Activated naive CD4-positive, alpha-beta T cell treated with anti-CD3 and anti-CD28 coated beads for 36 hours (primary cell): ENCODE results near the gene ZMYND10. TPM values are rescaled to one million over a fixed set of nuclear protein-coding genes. Genes with fewer than 3 reads are reported as not detected.

Experiments
- CTCF ChIA-PET: fragments of 350-600 bp; sonication (Branson Sonifier 250); formaldehyde crosslinking; loops from one replicate; lab custom pipeline; 2021; ENCODE audit warnings: antibody characterized with exemption; lab: Charles Lee
- DNase-seq: peaks from one replicate; pipeline ENCODE4 v3.0.0-alpha.2; 2020
- H3K27ac Mint-ChIP-seq: one replicate; pipeline ENCODE4 v1.8.0; 2021; ENCODE audit warnings: mild to moderate bottlenecking, mixed read lengths
- H3K27me3 Mint-ChIP-seq: one replicate; pipeline ENCODE4 v1.8.0; 2021; ENCODE audit warnings: low read depth, mixed read lengths
- H3K36me3 Mint-ChIP-seq: one replicate; pipeline ENCODE4 v1.8.0; 2021; ENCODE audit warnings: low read depth, mixed read lengths
- H3K4me1 Mint-ChIP-seq: one replicate; pipeline ENCODE4 v1.8.0; 2021; ENCODE audit warnings: low read depth, mixed read lengths
- H3K4me3 Mint-ChIP-seq: one replicate; pipeline ENCODE4 v1.8.0; 2021; ENCODE audit warnings: mild to moderate bottlenecking, moderate library complexity, mixed read lengths
- H3K9me3 Mint-ChIP-seq: one replicate; pipeline ENCODE4 v1.8.0; 2021; ENCODE audit warnings: mixed read lengths
- intact Hi-C: fragments of 100-400 bp; cut with micrococcal nuclease; formaldehyde crosslinking; loops from one replicate; pipeline ENCODE4 v1.15.1; 2023
- total RNA-seq, 2 experiments: library from RNA; stranded (reverse); gene quantifications; one replicate each; pipeline ENCODE4 v1.2.3, GENCODE V29; 2021

ZMYND10 gene
- total RNA-seq, 2 experiments from 2014 or later, result 0.54 to 0.57 TPM

DNA sequence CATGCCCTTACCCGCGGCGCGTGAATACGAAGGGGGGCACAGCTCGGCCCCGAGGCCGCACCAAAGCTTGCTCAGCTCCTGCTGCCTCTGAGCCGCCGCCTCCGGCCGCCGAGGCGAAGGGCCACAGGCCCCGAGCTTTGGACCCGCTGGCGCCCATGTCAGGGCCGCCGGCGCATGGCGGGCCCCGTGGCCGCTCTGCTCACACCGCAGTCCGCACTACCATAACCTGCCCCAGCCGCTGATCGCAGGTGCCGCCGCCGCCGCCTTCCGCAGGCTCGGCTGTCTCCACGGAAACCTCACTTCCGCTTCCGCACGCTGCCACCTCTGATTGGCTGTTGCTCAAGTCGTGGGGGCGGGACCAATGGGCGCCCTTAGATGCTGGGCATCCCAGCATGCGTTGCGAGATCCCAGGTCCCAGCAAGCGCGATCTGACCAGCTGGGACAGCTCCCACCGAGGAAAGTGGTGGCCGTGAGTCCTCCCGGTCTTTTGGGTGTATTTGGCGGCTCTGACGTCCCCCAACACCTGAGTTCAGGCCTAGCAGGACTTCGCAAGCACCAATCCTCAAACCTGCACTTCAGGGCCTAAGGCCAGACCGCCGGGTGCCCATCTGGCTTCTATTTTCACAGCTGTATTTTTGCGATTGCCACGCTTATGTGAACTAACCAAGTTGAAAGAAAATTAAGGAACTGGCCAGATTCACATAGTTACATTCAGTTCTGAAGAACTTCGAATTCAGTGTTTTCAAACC lies 17.4 kb downstream of the ZMYND10 start, which contains the start of gene TUSC2:
Gene TUSC2, minus strand, starts transcription at position 281 of the 749 bp plus-strand sequence. Its CDS starts 124 bp downstream, at position 157.
- intact Hi-C loops, result loop anchor here (1.0 to 2.0 kb wide), 4 partner anchors 9 to 542 kb away; partner anchors contain the start of genes IFRD2 and IP6K1

DNA sequence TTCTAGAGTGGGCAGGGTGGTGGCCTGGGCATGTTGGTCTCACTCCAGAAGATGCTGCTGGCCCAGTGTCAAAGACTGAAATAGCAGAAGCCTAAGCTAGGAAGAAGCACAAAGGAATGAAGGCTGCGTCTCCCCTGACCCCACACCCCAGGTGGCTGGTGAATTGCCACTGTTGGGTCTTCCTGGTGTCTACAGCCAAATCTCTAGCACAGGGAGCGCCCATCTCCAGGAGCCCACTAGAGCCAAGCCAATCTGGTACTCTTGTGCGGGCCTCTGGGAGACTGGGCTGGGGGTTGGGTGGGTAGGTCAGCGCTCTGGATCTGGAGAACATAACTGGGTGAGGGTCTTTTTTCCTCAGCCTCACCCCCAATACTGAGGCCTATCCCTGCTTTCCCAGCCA lies 18.4 kb downstream of the ZMYND10 start:
- peaks cover 17% of the 10 kb centered on the region for H3K4me1 Mint-ChIP-seq
- DNase-seq, result no peak
- no peaks in the 10 kb centered on the region for H3K27me3 Mint-ChIP-seq
- H3K27ac Mint-ChIP-seq, result no peak overlapping the region
- no peaks in the 10 kb centered on the region for H3K9me3 Mint-ChIP-seq
- peaks cover 13% of the 10 kb centered on the region for H3K36me3 Mint-ChIP-seq
- intact Hi-C loops, result no loop called here
- CTCF ChIA-PET, result no interaction called here
- peak overlapping the region; percentile 88 for H3K4me3 Mint-ChIP-seq

More for the DNA sequence above, 17.4 kb downstream of the ZMYND10 start, which contains the start of gene TUSC2:
- peak within 1 kb of the TSS; percentile 80 for H3K27ac Mint-ChIP-seq
- CTCF ChIA-PET, result interaction anchor here (0.9 to 1.5 kb wide), 4 partner anchors 9 to 82 kb away, joined by 3 to 5 read pairs (median 4); no protein-coding TSS in a partner anchor
- no peaks in the 10 kb centered on the region for H3K9me3 Mint-ChIP-seq
- DNase-seq, result peak; percentile 98
- peaks cover 16% of the 10 kb centered on the region for H3K4me1 Mint-ChIP-seq
- peaks cover 14% of the 10 kb centered on the region for H3K36me3 Mint-ChIP-seq
- no peaks in the 10 kb centered on the region for H3K27me3 Mint-ChIP-seq
- peak within 1 kb of the TSS; percentile 88 for H3K4me3 Mint-ChIP-seq

DNA sequence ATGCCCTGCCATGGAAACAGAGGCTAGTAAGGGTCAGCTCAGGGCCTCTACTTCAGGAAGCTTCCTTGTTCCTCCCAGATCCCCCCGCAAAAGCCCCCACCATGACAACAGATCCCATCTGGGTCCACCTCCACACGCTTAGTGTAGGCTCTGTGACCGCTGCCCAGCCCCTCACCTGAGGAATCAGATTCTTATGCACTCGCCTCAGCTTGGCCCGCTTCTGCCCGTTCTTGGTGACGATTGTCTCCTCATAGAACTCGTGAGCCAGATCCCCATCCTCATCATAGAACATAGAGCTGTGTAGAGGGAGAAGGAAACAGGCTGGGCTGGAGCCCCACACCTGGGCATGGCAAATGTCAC lies 19.4 kb downstream of the ZMYND10 start:
- H3K36me3 Mint-ChIP-seq, result peaks cover 9% of the 10 kb centered on the region
- intact Hi-C loops, result no loop called here
- peak overlapping the region; percentile 34 for H3K4me3 Mint-ChIP-seq
- no peak overlapping the region for H3K27ac Mint-ChIP-seq
- H3K27me3 Mint-ChIP-seq, result no peaks in the 10 kb centered on the region
- DNase-seq, result no peak
- H3K9me3 Mint-ChIP-seq, result no peaks in the 10 kb centered on the region
- CTCF ChIA-PET, result interaction anchor here (0.8 to 5.7 kb wide), 2 partner anchors 11 to 29 kb away, joined by 3 to 31 read pairs; no protein-coding TSS in a partner anchor
- H3K4me1 Mint-ChIP-seq, result peaks cover 17% of the 10 kb centered on the region

DNA sequence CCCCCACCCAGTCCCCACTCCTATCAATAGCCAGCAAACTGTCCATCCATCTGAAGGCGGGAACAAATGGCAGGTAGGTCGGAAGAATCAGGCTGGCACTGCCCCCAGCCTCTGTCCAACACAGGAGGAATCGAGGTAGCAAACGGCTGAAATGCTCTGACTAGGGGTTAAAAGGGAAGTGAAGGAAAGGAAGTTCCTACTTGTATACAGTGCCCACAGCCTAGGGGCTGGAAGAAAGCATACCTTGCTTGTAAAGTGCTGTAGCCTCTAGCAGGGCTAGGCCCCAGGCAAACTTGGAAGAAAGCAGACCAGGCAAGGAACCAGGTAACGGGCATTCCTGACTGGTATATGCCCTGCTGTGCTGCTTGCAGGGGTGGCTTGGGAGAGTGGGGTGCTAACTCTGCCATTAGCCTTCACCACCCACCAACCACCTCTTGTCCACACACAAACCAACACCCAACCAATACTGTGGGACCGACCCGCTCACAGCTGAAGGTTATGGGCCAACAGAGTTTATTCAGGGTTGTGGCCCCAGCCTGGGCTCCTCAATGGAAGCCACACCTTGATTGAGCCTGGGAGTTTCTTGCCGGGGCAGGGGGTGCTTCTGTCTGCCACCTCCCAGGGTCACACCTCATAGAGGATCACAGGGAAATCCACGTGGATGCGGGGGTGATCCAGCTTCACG lies 19.9 kb downstream of the ZMYND10 start:
- DNase-seq, result no peak
- Mint-ChIP-seq H3K27ac (no peak overlapping the region), H3K27me3 (no peaks in the 10 kb centered on the region), H3K36me3 (peaks cover 4% of the 10 kb centered on the region), H3K4me3 (no peak overlapping the region), H3K4me1 (peaks cover 18% of the 10 kb centered on the region), H3K9me3 (no peaks in the 10 kb centered on the region)
- CTCF ChIA-PET, result interaction anchor here (0.8 to 5.7 kb wide), 4 partner anchors 8 to 33 kb away, joined by 3 to 31 read pairs (median 14); partner anchors contain the start of gene IFRD2
- intact Hi-C loops, result no loop called here

DNA sequence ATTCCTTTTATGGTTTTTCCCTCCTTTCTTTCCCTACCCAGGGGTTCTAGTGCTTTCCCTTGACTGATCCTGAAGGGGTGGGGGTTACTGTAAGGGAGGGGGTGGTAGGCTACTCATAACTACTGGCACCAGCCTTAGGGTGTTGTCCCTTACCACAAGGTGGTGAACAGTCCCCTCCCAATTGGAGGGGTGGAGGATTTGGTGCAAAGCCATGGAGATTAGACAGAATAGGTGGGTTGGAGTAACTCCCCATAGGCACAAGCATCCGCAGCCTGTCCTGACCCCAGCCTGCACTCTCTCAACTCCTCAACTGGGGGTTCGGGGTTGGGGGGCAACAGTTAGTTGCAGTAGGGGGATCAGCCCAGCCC lies 20.4 kb downstream of the ZMYND10 start:
- no peak for DNase-seq
- CTCF ChIA-PET, result interaction anchor here (1.1 to 5.7 kb wide), 9 partner anchors 9 to 130 kb away, joined by 3 to 31 read pairs (median 12); partner anchors contain the start of genes HYAL3, IFRD2 and NAA80
- intact Hi-C loops, result no loop called here
- Mint-ChIP-seq H3K4me3 (no peak overlapping the region), H3K27ac (no peak overlapping the region), H3K36me3 (peaks cover 4% of the 10 kb centered on the region), H3K4me1 (peaks cover 23% of the 10 kb centered on the region), H3K9me3 (no peaks in the 10 kb centered on the region), H3K27me3 (no peaks in the 10 kb centered on the region)

DNA sequence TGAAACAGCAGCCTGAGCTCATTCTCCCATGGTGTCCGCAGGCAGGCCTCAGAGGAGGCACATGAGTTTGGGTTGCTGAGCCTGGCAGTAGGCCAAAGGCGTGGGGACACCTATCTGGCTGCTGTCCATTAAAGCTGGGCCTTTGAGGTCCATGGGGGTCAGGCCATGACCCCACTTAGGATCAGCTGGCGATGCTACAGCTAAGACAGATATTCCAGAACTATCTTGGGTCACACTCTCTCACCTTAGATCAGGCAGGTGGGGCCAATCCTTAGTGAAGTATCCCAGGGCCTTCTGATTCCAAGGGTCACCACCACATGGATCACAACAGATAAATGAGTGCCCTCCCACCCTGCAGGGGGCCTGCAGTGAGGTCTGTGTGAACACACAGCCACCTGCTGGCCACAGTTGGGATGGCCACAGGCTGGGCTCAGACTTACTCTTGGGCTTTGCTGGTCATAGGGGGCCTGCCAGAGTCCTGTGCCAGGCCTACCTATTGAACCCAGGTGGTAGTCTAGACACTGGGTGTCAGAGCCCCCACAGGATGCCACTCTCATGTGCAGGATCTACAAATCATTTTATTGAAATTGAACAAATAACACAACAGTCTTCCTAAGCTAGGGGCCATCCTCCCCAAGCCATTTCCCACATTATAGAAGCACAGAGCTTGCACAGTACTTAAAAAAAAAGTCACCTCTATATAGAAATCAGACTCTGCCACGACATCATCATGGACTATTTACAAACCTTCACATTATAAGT lies 21.0 kb downstream of the ZMYND10 start:
- peak; percentile 59 for DNase-seq
- no peak overlapping the region for H3K4me3 Mint-ChIP-seq
- no peaks in the 10 kb centered on the region for H3K9me3 Mint-ChIP-seq
- peaks cover 27% of the 10 kb centered on the region for H3K4me1 Mint-ChIP-seq
- no peaks in the 10 kb centered on the region for H3K27me3 Mint-ChIP-seq
- CTCF ChIA-PET, result interaction anchor here (0.7 to 5.7 kb wide), 12 partner anchors 9 to 130 kb away, joined by 3 to 31 read pairs (median 4); partner anchors contain the start of genes HYAL1, HYAL3, IFRD2 and NAA80
- intact Hi-C loops, result loop anchor here (1.0 to 5.0 kb wide), 2 partner anchors 50 to 132 kb away; partner anchors contain the start of gene GNAT1
- peaks cover 2% of the 10 kb centered on the region for H3K36me3 Mint-ChIP-seq
- no peak overlapping the region for H3K27ac Mint-ChIP-seq

DNA sequence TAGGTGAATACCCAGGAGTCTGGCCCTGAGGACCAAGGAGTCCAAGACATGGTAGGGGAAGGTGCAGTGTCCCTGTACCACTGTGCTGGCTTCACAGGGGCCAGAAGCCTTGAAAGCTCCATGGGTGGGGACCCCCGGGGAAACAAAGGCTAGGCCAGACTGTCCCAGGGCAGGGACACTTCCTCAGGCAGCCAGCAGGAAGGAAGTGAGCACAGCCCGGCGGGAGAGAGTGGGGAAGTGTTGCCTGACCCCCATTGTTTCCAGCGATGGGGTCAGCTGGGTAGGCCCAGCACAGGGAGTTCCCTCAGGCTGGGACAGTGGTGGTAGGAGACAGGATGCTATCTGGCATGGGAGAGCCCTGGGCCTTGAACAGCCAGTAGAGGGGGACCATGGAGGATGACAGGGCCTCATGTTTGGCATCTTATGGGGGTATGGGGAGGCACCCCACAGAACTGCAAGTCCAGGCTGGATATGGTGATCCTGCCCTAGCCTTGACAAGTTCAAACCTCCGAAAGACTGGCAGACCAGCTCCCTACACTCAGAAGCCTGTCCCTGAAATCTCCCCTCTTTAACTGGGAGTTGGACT lies 21.8 kb downstream of the ZMYND10 start:
- no peaks in the 10 kb centered on the region for H3K27me3 Mint-ChIP-seq
- H3K4me3 Mint-ChIP-seq, result no peak overlapping the region
- H3K27ac Mint-ChIP-seq, result peak overlapping the region; percentile 30

DNA sequence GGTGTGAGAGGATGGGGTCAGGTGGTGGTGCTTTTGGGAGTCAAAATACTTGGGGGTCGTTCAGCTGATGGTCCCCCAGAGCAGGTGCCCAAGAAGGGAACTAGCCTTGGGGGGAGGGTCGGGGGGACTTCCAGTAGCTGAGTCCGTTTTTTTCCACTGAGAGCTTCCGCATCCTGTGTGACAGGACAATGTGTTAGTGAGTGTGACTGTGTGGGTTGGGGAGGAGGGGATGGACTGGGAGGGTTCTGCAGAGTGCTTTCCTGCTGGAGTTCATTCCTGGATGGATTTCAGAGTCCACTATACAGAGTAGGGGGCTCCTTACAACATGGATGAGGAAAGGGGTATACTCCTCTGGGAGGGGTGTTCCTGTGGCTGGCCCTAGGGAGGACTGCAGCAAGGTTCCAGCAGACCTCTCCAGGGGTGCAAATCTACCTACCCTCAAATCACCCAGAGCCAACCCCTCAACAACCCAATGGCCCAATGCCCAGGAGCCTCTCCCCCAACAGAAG lies 22.4 kb downstream of the ZMYND10 start:
- Mint-ChIP-seq H3K4me3 (no peak overlapping the region), H3K9me3 (no peaks in the 10 kb centered on the region), H3K27me3 (no peaks in the 10 kb centered on the region), H3K36me3 (no peaks in the 10 kb centered on the region), H3K4me1 (peaks cover 37% of the 10 kb centered on the region), H3K27ac (peak overlapping the region; percentile 30)
- no peak for DNase-seq
- intact Hi-C loops, result loop anchor here (5.0 kb wide), 1 partner anchor 131 kb away; the partner anchor contains the start of gene GNAT1
- CTCF ChIA-PET, result interaction anchor here (1.6 to 5.7 kb wide), 6 partner anchors 8 to 31 kb away, joined by 4 to 31 read pairs (median 14); partner anchors contain the start of genes HYAL1, HYAL3, IFRD2 and NAA80

More for the DNA sequence above, 21.8 kb downstream of the ZMYND10 start:
- Mint-ChIP-seq H3K4me1 (peaks cover 33% of the 10 kb centered on the region), H3K36me3 (no peaks in the 10 kb centered on the region), H3K9me3 (no peaks in the 10 kb centered on the region)
- DNase-seq, result no peak
- CTCF ChIA-PET, result interaction anchor here (0.7 to 5.7 kb wide), 11 partner anchors 9 to 60 kb away, joined by 3 to 31 read pairs (median 5); partner anchors contain the start of genes HYAL1, HYAL3, IFRD2 and NAA80
- intact Hi-C loops, result loop anchor here (1.0 to 5.0 kb wide), 2 partner anchors 49 to 131 kb away; partner anchors contain the start of gene GNAT1

DNA sequence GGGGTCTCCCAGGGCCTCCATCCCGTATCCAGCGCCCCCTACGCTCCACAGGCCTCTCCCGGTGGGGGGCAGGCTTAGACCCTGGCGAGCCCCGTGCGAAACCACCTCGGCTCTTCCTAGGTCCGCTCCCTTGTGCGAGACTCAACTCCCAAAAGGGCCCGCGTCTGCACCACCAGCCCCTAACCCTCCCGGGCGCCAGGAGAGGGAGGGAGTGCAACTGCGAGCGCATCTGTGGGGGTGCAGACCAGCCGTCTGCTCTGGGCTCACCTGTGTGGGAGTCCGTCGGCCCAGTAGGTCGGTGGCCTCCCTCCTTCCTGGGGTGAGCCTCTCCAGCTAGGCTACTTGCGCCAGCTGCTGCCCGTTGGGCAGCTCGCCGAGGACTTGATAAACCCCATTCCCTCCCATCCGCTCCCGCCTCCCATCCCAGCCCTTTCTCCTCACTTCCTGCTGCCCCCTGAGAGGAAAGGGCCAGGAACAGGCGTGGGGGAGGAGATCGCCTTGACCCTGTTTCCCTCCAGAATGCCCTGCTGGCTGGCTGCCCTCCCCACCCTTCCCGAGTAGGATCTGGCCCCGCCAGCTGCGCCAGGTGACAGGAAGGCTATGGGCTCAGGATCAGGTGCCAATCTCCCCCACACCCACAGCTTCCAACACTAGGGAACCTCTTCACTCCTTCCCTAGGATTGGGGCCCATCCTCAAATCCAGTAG lies 23.0 kb downstream of the ZMYND10 start, which contains the start of gene HYAL2:
Gene HYAL2, minus strand, starts transcription at position 360 of the 706 bp plus-strand sequence. CDS start 2,256 bp downstream, outside the sequence.
- H3K27ac Mint-ChIP-seq, result peak within 1 kb of the TSS; percentile 80
- intact Hi-C loops, result loop anchor here (5.0 kb wide), 1 partner anchor 130 kb away; the partner anchor contains the start of gene GNAT1
- no peaks in the 10 kb centered on the region for H3K27me3 Mint-ChIP-seq
- DNase-seq, result no peak
- H3K4me3 Mint-ChIP-seq, result peak within 1 kb of the TSS; percentile 73
- CTCF ChIA-PET, result interaction anchor here (1.6 to 5.7 kb wide), 7 partner anchors 8 to 64 kb away, joined by 3 to 31 read pairs (median 13); partner anchors contain the start of genes HYAL1, HYAL3, IFRD2 and NAA80
- peaks cover 37% of the 10 kb centered on the region for H3K4me1 Mint-ChIP-seq
- no peaks in the 10 kb centered on the region for H3K36me3 Mint-ChIP-seq
- H3K9me3 Mint-ChIP-seq, result no peaks in the 10 kb centered on the region

DNA sequence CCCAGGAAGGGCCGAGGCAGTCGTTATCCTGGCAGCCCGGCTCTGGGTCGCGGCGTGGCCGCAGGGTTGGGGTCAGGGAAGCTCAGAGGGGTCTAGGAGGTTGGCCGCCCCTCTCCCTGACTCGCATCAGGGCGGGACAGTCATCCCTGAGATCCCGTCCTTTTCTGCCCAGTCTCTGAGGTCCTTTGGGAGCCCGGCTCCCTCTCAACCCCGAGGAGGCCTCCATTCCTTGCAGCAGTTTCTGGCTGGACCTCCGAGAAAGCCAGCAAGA lies 23.5 kb downstream of the ZMYND10 start:
- H3K27ac Mint-ChIP-seq, result no peak overlapping the region

More for the DNA sequence above, 23.5 kb downstream of the ZMYND10 start:
- no peaks in the 10 kb centered on the region for H3K27me3 Mint-ChIP-seq
- H3K4me1 Mint-ChIP-seq, result peaks cover 38% of the 10 kb centered on the region
- no peak for DNase-seq
- no peak overlapping the region for H3K4me3 Mint-ChIP-seq
- intact Hi-C loops, result loop anchor here (5.0 kb wide), 1 partner anchor 130 kb away; the partner anchor contains the start of gene GNAT1
- H3K36me3 Mint-ChIP-seq, result no peaks in the 10 kb centered on the region
- H3K9me3 Mint-ChIP-seq, result no peaks in the 10 kb centered on the region
- CTCF ChIA-PET, result interaction anchor here (0.6 to 5.7 kb wide), 5 partner anchors 15 to 64 kb away, joined by 3 to 31 read pairs (median 3); partner anchors contain the start of genes HYAL3 and NAA80
